Measurements from ENCODE around the gene GALNS.

DNA sequence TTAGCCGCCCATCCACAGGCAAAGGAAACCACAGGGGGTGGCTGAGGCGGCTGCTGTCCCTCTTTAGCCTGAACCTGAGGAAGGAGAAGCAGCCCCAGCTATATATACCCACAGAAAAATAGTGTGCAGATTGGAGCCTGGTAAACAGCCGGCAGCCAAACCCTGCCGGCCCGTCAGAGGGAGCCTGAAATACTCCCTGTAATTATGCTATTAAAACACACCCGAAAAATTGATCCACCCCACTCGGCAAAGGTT is 78.5 kb downstream of the GALNS start:
- TF ChIP-seq, protein P1, sequence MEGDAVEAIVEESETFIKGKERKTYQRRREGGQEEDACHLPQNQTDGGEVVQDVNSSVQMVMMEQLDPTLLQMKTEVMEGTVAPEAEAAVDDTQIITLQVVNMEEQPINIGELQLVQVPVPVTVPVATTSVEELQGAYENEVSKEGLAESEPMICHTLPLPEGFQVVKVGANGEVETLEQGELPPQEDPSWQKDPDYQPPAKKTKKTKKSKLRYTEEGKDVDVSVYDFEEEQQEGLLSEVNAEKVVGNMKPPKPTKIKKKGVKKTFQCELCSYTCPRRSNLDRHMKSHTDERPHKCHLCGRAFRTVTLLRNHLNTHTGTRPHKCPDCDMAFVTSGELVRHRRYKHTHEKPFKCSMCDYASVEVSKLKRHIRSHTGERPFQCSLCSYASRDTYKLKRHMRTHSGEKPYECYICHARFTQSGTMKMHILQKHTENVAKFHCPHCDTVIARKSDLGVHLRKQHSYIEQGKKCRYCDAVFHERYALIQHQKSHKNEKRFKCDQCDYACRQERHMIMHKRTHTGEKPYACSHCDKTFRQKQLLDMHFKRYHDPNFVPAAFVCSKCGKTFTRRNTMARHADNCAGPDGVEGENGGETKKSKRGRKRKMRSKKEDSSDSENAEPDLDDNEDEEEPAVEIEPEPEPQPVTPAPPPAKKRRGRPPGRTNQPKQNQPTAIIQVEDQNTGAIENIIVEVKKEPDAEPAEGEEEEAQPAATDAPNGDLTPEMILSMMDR (conservative IDR thresholded peaks at IDR 0.05; ENCODE audit: low read length): no peak
- no peak for TF ChIP-seq EZH2phosphoT487 (IDR thresholded peaks at IDR 0.05; ENCODE audit: borderline replicate concordance)

Data from Loucy (cell line).